ENCODE measurements around the gene SLAMF6.
"Not testable (repeated sequence)": the region's sequence is repeated elsewhere in the genome, so short reads cannot be mapped to it uniquely, and the experiment has no call there.

SLAMF6 gene

DNA sequence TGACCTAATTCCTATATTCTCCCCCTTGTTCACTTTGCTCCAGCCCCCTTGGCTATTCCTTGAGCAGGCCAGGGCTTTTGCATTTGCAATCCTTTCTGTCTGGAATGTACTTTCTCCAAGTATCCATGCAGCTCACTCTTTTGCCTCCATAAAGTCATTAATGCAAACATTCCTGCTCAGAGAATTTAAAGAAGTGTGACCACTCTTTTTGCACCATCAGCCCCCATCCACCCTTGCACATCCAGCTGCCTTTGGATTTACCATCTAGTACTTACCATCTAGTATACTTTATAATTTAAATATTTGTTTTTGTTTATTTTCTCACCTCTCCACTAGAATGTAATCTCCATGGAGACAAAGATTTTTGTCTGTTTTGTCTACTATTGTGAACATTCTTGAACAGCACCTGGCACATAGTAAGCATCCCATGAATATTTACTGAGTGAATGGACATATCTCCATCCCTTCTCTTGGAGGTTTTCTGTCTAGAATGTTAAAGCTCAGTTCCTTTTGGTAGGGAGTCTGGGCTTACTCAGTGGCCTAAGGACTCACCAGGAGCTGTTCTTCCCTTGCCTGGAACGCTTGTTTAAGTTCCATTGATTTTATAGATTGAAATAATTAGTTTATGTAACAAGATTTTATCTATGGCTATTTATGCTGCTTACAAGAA, 22.6 kb downstream of the SLAMF6 start:
- no peak for DNase-seq

DNA sequence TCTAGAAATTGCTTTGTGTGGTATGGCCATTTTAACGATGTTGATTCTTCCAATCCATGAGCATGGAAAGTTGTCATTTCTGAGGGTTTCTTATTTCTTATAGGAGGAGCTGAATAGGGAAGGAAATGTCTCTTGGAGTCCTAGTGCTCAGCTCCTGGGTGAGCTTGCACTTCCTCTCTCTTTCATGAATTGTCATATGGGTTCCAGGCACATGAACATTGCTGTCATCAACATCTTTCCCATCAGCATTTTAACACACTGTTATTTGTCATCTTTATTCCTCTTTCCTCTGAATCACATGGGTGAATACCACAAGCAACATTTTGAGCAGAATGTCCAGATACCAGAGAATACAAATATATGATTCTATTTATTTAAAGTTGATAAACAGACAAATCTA, 23.4 kb downstream of the SLAMF6 start:
- DNase-seq = no peak

DNA sequence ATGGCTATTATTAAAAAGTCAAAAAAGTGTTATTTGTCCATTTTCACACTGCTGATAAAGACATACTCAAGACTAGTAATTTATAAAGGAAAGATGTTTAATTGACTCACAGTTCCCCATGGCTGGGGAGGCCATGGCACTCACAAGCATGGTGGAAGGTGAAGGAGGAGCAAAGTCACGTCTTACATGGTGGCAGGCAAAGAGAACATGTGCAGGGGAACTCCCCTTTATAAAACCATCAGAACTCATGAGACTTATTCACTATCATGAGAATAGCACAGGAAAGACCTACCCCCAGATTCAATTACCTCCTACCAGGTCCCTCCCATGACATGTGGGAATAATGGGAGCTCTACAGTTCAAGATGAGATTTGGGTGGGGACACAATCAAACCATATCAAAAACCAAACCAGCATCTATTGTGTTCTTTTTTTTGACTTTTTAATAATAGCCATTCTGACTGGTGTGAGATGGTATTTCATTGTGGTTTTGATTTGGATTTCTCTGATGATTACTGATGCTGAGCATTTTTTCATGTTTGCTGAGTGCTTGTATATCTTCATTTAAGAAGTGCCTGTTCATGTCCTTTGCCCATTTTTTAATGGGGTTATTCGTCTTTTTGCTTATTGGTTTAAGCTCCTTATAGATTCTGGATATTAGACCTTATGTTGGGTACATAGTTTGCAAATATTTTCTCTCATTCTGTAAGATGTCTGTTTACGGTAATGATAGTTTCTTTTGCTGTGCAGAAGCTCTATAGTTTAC, 24.6 kb downstream of the SLAMF6 start:
- DNase-seq = not testable (repeated sequence)

DNA sequence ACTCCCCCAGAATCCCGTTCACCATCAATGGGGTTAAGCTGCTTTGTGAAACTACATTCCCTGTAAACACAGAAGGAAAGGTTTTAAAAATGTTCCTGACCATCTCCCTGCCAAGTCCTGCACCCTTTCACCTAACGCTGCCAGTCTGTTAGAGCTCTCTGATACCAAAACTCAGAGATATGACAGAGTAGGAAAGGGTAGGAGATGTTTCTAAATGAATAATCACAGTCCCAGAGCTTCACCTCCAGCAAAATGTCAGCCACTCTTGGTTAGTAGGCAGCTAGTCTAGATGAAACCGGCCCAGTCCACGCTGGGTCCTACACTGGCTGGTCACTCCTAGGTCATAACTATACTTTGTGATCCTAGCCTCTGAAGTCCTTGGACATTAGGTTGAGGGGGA, 26.7 kb downstream of the SLAMF6 start:
- no peak for DNase-seq

DNA sequence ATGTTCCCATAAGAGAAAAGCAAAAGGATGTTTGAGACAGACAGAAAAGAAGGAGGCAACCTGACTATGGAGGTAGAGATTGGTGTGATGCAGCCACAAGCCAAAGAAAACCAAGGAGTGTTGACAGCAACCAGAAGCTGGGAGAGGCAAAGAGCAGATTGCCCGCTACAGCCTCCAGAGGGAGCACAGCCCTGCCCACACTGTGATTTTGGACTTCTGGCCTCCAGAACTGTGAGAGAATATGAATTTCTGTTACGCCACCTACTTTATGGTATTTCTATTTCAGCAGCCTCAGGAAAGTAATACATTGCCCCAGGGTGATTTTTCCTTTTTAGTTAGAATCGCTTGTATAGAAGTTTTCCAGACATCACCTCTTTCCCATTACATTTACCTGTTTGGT, 28.4 kb downstream of the SLAMF6 start:
- no peak for DNase-seq

- no peak for DNase-seq
These were observed 30.4 kb downstream of the SLAMF6 start for GRCh38 chr1:160492617-160493016.

- DNase-seq = no peak
These were observed 31.1 kb downstream of the SLAMF6 start for GRCh38 chr1:160491981-160492380.

DNA sequence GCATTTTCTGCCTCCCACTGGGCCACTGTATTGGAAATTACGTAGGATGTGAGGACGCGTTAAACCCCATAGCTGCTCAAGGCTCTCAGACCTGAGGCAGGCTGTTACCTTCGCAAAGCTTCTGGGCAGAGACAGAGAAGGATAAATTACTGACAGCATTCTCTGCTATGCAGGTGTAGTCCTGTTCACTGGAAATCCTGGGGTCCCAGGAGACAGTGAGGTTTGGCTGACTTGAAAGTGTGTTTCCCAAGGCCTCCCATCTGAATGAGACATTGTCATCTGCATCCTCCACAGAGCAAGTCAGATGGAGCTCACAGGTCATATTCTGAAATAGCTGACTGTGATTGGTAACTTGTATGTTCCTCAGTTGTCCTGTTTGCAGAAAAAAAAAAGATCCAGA, 32.0 kb downstream of the SLAMF6 start:
- DNase-seq = no peak

GRCh38 chr1:160489513-160490261, 33.4 kb downstream of the SLAMF6 start:
- DNase-seq = no peak

- no peak for DNase-seq
These were observed 34.6 kb downstream of the SLAMF6 start for GRCh38 chr1:160488347-160489058.

DNA sequence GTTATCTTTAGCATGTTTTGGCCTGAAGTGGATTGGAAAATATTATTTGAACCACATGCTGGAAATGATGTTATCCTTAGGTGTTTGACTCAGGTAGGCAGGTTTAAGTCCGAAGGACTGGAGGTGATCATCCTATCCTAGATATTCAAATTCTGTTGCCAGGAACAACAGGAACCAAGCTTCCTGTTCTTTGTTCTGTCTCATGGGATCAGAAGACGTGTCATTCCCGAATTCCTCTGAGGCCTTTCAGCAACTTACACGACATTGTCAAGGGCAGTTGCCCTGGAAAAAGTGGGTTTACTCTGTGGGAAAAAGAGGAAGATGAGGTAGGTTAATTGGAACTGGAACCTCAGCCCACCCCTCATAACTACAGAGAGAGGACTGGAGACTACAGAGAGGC, 36.6 kb downstream of the SLAMF6 start:
- DNase-seq = no peak

DNA sequence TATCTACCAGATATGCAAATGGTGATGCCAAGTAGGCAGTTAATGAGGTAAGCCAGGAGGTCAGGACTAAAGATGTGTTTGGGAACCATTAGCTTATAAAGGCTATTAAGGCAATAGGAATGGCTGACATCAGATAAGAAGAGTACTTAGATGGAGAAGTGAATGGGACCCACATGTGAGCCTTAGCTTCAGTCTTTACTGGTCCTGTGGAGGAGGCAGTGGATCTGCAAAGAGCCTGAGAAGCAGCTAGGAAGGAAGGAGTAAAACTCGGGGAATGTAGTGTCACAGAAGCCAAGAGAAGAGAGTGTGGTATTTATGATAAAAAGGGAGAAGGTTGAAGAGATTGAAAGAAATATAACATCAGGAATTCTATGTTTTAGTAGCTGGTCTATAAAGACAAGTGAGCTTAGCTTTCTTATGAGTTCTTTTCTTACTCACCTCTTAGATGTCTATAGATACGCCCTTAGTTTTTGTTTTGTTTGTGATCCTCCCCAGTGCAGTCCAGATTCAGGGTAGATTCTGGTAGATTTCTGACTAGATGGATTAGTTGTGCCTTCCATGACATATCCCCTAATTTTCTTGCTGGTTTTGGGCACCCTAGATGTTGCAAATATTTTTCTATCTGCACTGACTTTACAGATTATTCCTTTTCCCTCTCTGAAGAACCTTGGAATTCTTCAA, 39.4 kb downstream of the SLAMF6 start:
- no peak for DNase-seq

DNA sequence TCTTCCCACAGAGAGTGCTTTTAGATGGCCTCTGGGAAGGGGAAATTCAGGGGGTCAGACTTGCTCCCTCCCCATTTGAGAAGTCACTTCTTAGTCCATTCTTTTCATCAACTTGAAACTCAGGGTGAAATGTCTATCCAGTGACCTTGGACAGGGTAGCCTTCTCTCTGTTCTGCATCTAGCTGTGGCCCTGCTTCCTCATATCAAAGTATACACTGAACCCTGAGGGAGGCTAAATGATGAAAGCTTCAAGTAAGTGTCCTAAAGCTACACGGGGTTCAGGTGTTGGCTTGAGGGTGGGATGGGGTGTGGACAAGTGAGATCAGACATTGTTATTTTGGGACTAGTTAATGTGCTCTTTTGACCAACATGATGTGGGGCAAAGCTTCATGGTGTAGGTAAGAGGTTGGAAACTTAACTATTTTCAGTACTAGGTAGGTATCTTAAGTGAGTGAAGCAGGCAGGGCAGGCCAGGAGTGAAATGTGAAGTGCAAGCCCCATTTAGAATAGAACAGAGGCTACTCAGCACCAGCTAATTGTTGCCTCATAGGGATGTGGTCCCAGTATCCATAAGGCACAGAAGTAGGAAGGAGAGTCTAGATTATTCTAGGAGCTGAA, 41.0 kb downstream of the SLAMF6 start:
- DNase-seq = no peak

DNA sequence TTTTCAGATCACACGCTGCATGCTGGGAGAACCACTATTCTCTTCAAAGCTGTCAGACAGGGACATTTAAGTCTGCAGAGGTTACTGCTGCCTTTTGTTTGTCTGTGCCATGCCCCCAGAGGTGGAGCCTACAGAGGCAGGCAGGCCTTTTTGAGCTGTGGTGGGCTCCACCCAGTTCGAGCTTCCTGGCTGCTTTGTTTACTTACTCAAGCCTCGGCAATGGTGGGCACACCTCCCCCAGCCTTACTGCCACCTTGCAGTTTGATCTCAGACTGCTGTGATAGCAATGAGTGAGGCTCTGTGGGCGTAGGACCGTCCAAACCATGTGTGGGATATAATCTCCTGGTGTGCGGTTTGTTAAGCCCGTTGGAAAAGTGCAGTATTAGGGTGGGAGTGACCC, 42.3 kb downstream of the SLAMF6 start:
- peak; percentile 60 for DNase-seq

DNA sequence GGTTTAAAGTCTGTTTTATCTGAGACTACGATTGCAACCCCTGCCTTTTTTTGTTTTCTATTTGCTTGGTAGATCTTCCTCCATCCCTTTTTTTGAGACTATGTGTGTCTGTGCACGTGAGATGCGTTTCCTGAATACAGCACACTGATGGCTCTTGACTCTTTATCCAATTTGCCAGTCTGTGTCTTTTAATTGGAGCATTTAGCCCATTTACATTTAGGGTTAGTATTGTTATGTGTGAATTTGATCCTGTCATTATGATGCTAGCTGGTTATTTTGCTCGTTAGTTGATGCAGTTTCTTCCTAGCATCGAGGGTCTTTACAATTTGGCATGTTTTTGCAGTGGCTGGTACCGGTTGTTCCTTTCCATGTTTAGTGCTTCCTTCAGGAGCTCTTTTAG, 44.0 kb downstream of the SLAMF6 start:
- not testable (repeated sequence) for DNase-seq

DNA sequence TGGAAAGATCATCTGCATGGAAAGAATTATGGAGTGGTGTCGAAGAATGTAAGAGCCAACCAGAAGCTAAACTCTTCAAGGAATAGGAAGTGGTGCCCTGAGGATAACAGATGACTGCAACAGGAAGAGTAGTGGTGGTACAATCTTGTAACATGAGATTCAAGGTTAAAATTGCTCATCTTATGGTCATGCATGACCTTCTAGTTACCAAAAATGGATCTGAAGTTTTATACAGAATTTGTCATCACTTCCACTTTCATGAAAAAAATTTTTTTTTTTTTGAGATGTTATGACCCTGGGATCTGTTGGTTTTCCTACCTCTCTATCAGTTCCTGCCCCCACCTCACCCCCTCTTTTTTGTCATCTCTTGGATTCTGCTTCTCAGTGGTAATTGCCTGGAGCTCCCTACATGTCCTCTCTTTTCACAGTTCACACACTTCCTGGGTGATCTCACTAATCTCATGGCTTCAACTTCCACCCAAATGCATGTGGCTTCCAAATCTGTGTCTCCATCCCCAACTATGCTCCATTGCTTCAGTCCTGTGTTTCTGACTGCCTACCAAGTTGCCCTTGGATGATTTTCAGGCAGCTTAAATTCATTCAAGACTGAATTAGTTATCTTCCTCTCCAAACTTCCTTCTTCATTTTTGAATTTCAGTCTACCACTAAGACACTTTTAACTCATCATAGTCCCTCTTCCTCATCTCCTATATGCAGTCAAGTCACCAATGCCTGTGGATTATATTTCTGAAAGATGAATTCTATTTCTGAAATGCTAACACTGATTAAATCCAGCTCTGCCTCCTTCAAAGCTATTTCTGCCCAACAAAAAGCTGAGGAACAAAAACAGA, 48.4 kb downstream of the SLAMF6 start:
- no peak for DNase-seq

- DNase-seq = no peak
These were observed 50.9 kb downstream of the SLAMF6 start for GRCh38 chr1:160472112-160472511.

DNA sequence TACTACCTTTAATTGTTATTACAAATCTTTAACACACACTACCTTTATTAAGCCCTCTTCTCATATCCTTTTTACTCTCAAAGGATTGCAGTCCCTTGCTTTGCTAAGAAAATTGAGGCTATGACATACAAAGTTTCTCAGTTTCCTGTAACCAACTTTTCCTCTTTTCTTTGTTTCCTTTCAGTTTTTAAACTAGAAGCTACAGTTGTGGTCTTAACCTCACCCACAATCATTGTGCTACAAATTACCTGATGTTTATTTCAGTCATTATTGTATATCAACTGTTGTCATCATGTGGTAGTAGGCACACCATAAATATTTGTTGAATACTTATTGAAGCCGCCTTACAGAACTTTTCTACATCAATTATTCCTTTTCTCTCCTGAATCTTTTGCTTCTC, 51.8 kb downstream of the SLAMF6 start:
- DNase-seq = no peak

- no peak for DNase-seq
These were observed 55.5 kb downstream of the SLAMF6 start for GRCh38 chr1:160467576-160467975.

DNA sequence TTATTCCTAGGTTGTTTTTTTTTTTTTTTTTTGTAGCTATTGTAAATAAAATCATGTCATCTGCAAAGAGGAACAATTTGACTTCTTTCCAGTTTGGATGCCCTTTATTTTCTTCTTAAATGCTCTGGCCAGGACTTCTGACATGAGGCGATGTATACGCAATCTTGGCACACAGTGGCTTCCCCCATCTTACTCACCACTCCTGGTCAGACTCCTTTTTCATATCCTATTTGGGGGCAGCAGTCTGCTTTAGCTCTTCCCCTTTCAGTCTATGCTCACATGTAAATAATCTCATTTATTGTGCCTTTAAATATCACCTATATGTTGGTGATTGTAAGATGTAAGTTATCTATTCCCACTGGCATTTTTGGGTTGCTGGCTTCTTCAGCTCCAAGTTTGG, 56.1 kb downstream of the SLAMF6 start:
- no peak for DNase-seq

GRCh38 chr1:160465123-160465522, 57.9 kb downstream of the SLAMF6 start:
- no peak for DNase-seq
